ENCODE measurements around the gene WDR83. TPM values are rescaled to one million over a fixed set of nuclear protein-coding genes. Genes with fewer than 3 reads are reported as not detected.
A peak's percentile ranks its signal among the peaks of the same experiment; 100 is the strongest.

WDR83 gene
- total RNA-seq, 4 donors from 2014 or later: 15.3 to 23.7 (median 19.3) TPM

DNA sequence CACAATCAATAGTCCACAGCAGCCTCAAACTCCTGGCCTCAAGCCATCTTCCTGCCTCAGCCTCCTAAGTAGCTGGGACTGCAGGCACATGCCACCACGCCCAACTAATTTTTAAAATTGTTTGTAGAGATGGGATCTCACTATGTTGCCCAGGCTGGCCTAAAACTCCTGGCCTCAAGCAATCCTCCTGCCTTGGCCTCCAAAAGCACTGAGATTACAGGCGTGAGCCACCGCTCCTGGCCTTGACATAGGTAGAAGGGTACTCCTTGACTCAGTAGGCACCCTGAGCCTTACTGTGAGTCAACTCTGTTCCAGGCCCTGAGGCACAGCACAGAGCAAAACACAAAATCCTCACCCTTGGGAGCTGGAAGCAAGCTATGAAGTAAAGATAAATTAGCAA is 49.3 kb downstream of the WDR83 start:
- WGBS, 2 donors: 94 to 96% methylated on average over 3 of the region's 3 CpGs
- intact Hi-C loops (cut with DNase I; ENCODE audit: low total_unique reads): loop anchor here (2.0 kb wide), 1 partner anchor 41 kb away; no protein-coding TSS in a partner anchor

DNA sequence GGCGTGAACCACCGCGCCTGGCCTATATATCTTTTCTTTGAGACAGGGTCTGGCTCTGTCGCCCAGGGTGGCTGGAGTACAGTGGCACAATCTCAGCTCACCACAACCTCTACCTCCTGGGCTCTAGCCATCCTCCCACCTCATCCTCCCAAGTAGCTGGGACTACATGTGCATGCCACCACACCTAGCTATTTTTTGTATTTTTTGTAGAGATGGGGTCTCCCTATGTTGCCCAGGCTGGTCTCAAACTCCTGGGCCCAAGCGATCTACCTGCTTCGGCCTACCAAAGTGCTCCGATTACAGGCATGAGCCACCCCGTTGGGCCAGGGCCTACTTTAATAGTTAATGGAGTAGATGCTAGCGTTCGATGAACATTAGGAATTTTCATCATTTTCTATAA is 53.7 kb downstream of the WDR83 start:
- no peak overlapping the region for H3K4me3 ChIP-seq (ENCODE audit: low read depth, poor library complexity, severe bottlenecking)
- no peak for DNase-seq (ENCODE audit: low spot score in 2 of 2)
- 89 to 90% methylated on average over 10 of the region's 10 CpGs for WGBS, 2 donors
- intact Hi-C loops (cut with DNase I; ENCODE audit: low total_unique reads): no loop called here
- no peak for TF ChIP-seq POLR2A (IDR thresholded peaks at IDR 0.05)
- TF ChIP-seq, protein P1, sequence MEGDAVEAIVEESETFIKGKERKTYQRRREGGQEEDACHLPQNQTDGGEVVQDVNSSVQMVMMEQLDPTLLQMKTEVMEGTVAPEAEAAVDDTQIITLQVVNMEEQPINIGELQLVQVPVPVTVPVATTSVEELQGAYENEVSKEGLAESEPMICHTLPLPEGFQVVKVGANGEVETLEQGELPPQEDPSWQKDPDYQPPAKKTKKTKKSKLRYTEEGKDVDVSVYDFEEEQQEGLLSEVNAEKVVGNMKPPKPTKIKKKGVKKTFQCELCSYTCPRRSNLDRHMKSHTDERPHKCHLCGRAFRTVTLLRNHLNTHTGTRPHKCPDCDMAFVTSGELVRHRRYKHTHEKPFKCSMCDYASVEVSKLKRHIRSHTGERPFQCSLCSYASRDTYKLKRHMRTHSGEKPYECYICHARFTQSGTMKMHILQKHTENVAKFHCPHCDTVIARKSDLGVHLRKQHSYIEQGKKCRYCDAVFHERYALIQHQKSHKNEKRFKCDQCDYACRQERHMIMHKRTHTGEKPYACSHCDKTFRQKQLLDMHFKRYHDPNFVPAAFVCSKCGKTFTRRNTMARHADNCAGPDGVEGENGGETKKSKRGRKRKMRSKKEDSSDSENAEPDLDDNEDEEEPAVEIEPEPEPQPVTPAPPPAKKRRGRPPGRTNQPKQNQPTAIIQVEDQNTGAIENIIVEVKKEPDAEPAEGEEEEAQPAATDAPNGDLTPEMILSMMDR (IDR thresholded peaks at IDR 0.05): no peak

More for the DNA sequence above, 49.3 kb downstream of the WDR83 start:
- TF ChIP-seq, protein P1 (IDR thresholded peaks at IDR 0.05): no peak
- no peak for TF ChIP-seq POLR2A (IDR thresholded peaks at IDR 0.05)
- DNase-seq (ENCODE audit: low spot score in 2 of 2): no peak
- H3K4me3 ChIP-seq (ENCODE audit: low read depth, poor library complexity, severe bottlenecking): no peak overlapping the region

DNA sequence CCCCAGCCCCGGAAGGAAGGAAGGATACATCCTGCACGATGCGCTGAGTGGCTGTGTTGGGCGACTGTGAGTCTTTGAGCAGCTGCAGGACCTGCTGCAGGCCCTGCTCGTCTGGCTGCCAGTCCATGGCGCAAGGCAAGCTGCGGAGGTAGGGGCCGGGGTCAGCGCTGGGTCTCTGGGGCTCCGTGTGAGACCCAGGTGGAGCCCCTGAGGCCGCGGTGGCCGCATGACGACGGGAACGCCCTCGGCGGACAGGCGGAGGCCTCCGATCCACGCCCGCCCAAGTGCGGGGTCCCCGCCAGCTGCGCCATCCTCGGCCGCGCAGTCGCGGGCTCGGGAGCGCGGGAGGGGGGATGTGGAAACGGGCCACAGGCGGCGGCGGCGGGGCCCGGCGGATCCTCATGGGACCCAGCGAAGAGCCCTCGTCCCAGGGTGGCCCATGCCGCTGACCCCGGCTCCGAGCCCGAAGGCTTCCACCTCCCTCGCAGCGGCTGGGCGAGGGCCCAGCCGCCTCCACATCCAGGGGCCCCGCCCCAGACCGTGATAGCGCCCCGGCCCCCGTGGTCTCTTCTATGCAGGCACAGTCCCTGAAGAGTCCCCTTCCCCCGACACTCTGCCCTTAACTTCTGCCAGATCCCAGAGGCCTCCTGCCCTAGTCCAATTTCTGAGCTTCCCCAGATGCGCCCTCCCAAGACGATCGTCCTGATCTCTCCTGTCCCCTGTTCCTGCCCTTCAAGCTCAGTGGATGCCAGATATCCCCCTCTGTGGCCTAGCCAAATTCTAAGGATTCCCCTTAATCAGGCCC is 54.4 kb downstream of the WDR83 start:
- TF ChIP-seq, protein P1 (IDR thresholded peaks at IDR 0.05): no peak
- TF ChIP-seq POLR2A (IDR thresholded peaks at IDR 0.05): no peak
- WGBS, 2 donors: 3 to 8% methylated on average over 53 to 57 of the region's 59 CpGs
- peak overlapping the region; percentile 88 for H3K4me3 ChIP-seq (ENCODE audit: low read depth, poor library complexity, severe bottlenecking)
- intact Hi-C loops (cut with DNase I; ENCODE audit: low total_unique reads): no loop called here
- no peak for DNase-seq (ENCODE audit: low spot score in 2 of 2)

DNA sequence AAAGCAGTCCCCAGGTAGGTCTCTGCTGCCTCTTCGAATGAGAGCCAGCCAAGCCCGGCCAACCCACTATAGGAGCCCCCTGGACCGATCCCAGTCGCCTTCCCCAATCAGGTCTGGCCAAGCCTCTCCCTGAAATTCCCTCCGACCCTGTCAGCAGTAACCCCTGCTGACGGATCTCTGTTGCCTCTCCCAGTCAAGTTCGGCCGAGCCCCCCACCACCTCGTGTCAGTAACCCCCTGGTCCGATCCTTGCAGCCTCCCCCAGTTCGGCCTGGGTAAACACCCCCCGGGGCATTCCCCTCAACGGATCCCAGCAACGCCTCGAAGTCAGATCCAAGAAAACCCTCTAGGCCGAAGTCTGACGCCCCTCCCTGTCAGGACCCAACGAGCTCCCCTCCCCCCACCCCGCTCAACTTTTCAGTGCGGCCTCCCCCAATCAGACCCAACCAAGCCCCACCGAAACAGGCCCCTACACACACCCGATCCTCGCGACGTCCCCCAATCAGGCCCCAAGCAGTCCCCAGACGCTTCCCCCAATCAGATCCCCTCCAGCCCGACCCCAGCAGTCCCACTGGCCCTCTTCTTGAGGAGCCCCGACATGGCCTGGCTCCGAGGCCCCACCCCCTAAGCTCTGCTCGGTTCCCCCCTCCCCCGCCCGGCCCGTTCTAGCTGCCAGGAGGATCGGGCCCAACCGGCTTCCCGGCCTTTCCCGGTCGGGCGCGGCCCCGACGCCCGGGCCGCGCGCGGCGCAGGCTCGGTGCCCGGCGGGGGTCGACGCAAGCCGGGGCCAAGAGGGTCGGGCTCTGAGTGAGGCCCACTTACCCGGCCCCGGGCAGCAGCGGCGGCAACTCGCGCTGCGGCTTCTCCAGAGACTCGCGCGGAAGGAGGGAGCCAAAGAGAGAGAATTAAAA is 55.3 kb downstream of the WDR83 start:
- intact Hi-C loops (cut with DNase I; ENCODE audit: low total_unique reads): no loop called here
- peak; percentile 51 to 94 for DNase-seq (ENCODE audit: low spot score in 2 of 2)
- no peak for TF ChIP-seq POLR2A (IDR thresholded peaks at IDR 0.05)
- TF ChIP-seq, protein P1 (IDR thresholded peaks at IDR 0.05): no peak
- H3K4me3 ChIP-seq (ENCODE audit: low read depth, poor library complexity, severe bottlenecking): peak overlapping the region; percentile 88
- WGBS, 2 donors: 1% methylated on average over 27 to 38 of the region's 65 CpGs

DNA sequence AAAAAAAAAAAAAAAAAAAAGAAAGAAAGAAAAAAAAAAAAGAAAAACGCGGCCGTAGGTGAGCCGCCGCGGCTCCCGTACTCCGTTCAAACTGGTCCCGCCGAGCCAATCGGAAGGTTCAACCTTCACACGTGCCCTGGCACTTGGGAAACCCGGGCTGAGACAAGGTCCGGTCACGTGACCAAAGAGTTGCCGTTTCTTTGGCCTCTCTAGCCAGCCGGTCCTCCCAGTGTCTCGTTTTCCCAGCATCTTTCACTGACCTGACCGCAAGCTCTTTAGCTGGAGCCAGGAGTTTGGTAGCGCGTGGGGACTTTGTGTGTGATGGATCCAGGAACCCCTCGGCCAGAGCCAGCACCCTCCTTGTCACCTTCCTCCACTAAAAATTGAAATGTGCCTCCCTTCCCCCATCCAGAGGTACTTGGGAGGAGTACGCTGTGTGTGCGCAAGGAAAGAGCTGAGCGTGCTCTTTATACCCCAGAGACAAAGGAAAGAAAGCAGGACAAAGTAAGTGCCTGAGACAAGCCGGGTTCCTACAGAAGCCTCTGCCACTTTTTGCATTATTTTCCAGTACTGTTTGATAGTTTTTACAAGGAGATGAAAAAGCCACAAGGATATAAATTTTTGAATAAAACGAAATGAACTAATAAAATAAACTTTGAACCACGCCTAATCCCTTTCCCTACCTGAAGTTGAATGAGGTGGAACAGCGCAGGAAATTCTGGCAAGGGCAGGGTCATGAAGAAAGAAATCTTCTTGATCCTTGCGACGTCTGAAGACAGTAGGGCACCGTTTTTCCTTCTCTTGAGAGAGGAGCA is 56.2 kb downstream of the WDR83 start:
- intact Hi-C loops (cut with DNase I; ENCODE audit: low total_unique reads): no loop called here
- TF ChIP-seq, protein P1 (IDR thresholded peaks at IDR 0.05): no peak
- no peak for TF ChIP-seq POLR2A (IDR thresholded peaks at IDR 0.05)
- WGBS, 2 donors: 0 to 1% methylated on average over 32 of the region's 32 CpGs
- peak; percentile 98 to 99 for DNase-seq (ENCODE audit: low spot score in 2 of 2)
- peak overlapping the region; percentile 88 for H3K4me3 ChIP-seq (ENCODE audit: low read depth, poor library complexity, severe bottlenecking)

Measured in lower leg skin (tissue), 4 donors.